Stimulated activated CD4-positive, alpha-beta T cell treated with anti-CD3 and anti-CD28 coated beads, Interleukin-4, amount 100 ng/mL, for 1 hour (primary cell): ENCODE data around the gene TESK2.
"Not testable (repeated sequence)": the region's sequence is repeated elsewhere in the genome, so short reads cannot be mapped to it uniquely, and the experiment has no call there.

Source experiments
- DNase-seq: peaks from one replicate; pipeline ENCODE4 v3.0.0-alpha.2; 2020

TESK2 gene

GRCh38 chr1:45490626-45491486 is at the start of gene TESK2:
TESK2 (minus strand) TSS chr1:45491163; CDS start chr1:45457785, 33,378 bp downstream.
- peak; percentile 93 for DNase-seq

GRCh38 chr1:45536886-45537285 is 45.9 kb upstream of the TESK2 start:
- no peak for DNase-seq

DNA sequence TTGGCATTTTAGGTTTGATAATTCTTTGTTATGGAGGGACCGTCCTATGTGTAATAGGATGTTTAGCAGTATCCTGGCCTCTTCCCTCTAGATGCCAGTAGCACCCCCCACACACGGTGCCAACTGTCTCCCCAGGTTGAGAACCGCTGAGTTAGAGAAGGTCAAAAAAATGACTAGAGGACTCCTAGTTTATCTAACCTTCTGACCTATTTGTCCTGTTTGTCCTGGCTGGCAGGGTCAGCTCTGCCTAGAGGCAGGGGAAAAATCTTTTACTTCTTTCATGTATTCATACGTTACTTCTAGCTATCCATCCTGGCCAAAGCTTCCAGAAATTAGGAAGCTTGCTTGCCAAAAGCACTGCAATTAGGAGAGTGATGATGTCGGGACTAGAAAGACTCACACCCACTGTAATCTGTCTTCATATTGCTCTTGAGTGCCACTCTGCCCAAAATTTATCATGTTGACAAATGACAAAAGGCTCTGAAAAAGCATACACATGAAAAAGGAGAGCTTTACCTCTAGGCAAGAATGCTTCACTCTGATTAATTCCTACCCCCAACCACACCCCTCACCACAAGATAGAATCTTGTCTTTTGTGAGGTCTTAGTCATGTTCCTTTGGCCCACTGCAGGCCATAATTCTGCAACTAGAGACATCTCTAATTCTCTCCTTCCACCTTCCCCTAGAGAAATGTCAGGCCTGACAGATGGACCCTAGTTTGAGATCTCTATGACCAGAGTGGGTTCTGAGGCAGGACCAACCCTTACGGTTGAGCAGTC is 45.2 kb upstream of the TESK2 start:
- DNase-seq, result no peak

DNA sequence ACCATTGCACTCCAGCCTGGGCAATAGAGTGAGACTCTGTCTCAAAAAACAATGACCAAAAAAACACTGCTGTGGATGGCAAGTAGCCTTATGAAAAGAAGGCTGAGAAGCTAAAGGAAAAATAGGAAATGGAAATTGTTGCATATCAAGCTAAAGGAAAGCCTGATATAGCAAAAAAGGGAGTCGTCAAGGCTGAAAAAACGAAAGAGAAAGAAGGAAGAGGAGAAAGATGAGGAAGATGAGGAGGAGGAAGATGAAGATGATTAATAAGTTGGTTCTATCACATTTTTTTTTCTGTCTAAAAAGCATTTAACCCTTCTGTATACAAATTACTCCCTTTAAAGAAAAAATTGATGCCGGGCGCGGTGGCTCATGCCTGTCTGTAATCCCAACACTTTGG is 40.9 kb upstream of the TESK2 start:
- DNase-seq, result no peak

DNA sequence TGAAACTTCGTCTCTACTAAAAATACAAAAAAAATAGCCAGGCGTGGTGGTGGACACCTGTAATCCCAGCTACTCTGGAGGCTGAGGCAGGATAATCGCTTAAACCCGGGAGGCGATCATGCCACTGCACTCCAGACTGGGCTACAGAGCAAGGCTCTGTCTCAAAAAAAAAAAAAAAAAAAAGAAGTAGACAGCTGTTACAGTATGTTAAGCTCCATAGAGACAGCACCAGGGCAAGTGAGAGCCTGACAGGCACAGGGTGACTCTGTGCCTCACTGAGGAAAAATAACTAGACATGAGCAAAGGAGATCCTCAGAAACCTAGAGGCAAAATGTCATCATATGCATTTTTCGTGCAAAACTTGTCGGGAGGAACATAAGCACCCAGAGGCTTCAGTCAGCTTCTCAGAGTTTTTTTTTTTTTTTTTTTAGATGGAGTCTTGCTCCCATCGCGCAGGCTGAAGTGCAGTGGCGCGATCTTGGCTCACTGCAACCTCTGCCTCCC is 39.7 kb upstream of the TESK2 start:
- no peak for DNase-seq

- no peak for DNase-seq
Observed at GRCh38 chr1:45526135-45526644, 35.2 kb upstream of the TESK2 start.

- not testable (repeated sequence) for DNase-seq
Observed at GRCh38 chr1:45523975-45524374, 33.0 kb upstream of the TESK2 start.

GRCh38 chr1:45523516-45523915 is 32.6 kb upstream of the TESK2 start:
- not testable (repeated sequence) for DNase-seq

GRCh38 chr1:45522324-45523104 is 31.6 kb upstream of the TESK2 start:
- no peak for DNase-seq

DNA sequence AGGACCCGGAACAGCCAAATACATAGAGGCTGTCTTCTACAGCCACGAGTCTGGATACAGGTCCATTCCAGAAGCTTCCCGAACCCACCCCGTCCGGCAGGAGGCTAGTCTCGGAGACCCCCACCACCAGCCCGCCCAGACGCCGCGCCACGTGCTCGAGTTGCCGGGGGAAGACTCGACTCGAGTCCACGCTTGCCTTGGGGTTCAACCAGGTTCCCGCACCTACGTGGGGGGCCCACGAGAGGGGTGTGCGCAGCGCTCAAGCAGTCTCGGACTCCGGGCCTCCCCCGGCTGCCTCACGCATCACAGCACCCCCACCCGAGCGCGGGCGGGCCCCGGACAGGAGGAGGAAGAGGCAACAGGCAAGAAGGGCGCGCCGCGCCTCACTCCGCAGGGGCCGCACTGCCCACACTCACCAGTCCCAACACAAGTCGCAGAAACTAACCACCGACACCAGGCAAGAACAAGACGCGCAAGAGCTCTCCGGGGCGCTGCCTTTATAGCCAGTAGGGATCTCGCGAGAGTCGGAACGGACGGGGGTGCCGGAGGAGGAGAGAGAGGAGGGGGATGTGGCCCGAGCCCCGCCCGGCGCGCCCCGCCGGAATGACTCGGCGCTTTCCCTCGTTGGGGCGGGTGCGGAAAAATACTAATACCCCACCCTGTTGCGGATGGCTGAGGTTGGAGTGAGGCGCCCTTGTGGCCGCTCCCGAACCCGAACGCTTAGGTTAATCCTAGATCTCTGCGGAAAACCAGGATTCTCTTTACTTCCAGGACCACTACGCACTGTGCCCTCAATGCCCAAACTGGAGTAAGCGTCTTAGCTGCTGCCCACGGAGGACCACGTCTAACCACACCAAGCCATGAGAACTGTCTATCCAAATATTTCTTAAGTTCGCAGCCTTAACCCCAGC is 30.7 kb upstream of the TESK2 start, which contains the start of gene PRDX1:
TSS of gene PRDX1 (minus strand) at position 472 of the 911 bp plus-strand sequence. CDS start 2,841 bp downstream, outside the sequence.
- DNase-seq, result peak; percentile 98

GRCh38 chr1:45519774-45520173 is 28.8 kb upstream of the TESK2 start:
- not testable (repeated sequence) for DNase-seq

- no peak for DNase-seq
Observed at GRCh38 chr1:45518910-45519309, 27.9 kb upstream of the TESK2 start.

- DNase-seq, result not testable (repeated sequence)
Observed at GRCh38 chr1:45518366-45518765, 27.4 kb upstream of the TESK2 start.

GRCh38 chr1:45516465-45516864 is 25.5 kb upstream of the TESK2 start:
- no peak for DNase-seq

- DNase-seq, result no peak
Observed at GRCh38 chr1:45516036-45516435, 25.1 kb upstream of the TESK2 start.

GRCh38 chr1:45513532-45514260 is 22.7 kb upstream of the TESK2 start:
- DNase-seq, result not testable (repeated sequence)

DNA sequence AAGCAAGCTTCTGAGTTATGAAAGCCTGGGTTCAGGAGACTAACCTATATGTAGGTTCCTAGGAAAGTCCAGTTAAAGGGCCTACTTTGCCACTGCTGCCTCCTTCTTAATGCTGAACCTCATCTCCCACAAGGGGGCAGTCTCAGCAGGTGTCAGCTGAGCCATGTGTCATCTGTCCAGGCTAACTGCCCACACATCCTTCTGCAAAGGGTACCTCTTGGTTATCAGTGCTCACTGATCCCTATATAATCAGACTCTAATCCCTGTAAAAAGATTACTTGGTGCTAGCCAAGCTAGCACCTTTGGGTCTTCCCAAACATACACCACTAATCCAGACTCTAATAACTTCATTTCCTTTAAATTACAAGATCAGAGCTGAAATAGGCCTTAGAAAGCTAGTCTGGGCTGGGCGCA is 21.7 kb upstream of the TESK2 start:
- DNase-seq, result peak; percentile 44

DNA sequence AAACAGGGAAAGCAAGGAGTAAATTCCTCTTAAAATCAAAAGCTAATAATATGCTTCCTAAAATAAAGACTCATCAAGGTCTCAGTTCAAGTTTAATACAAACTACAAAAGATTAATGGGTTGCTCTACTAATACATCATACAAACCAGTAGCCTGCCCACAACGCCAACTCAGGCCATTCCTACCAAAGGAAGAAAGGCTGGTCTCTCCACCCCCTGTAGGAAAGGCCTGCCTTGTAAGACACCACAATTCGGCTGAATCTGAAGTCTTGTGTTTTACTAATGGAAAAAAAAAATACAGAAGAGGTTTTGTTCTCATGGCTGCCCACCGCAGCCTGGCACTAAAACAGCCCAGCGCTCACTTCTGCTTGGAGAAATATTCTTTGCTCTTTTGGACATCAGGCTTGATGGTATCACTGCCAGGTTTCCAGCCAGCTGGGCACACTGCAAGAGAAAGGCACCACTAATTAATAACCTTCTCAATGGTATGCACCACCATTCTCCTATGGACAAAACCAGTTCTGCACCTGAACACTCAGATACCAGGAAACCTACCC is 20.1 kb upstream of the TESK2 start:
- DNase-seq, result no peak

GRCh38 chr1:45510036-45510971 is 19.3 kb upstream of the TESK2 start:
- DNase-seq, result no peak
